ENCODE data around the gene MAP3K13.
"Not testable (repeated sequence)": the region's sequence is repeated elsewhere in the genome, so short reads cannot be mapped to it uniquely, and the experiment has no call there.

The MAP3K13 gene

GRCh38 chr3:185430375-185430774, 67.4 kb downstream of the MAP3K13 start:
- no peak overlapping the region for H3K9ac ChIP-seq (ENCODE audit: low read depth in 1 of 2, low read length in 2 of 2)
- H3K36me3 ChIP-seq (ENCODE audit: control insufficient read depth in 2 of 2, insufficient read depth in 2 of 2, low read length in 2 of 2), result peaks cover 9 to 11% of the 10 kb centered on the region in 2 donors
- H3K9me3 ChIP-seq (ENCODE audit: control insufficient read depth in 2 of 2, low read length in 2 of 2), result no peaks in the 10 kb centered on the region
- H3K27ac ChIP-seq (ENCODE audit: low read depth in 2 of 2, low read length in 2 of 2), result no peak overlapping the region
- no peaks in the 10 kb centered on the region for H3K27me3 ChIP-seq (ENCODE audit: control insufficient read depth in 2 of 2, insufficient read depth in 2 of 2, low read length in 2 of 2)
- H3K4me1 ChIP-seq (ENCODE audit: control insufficient read depth in 2 of 2, insufficient read depth in 2 of 2, low read length in 2 of 2), result no peaks in the 10 kb centered on the region
- H3K4me3 ChIP-seq (ENCODE audit: low read length in 2 of 2), result no peak overlapping the region

GRCh38 chr3:185439745-185440466, 77.0 kb downstream of the MAP3K13 start:
- H3K9me3 ChIP-seq (ENCODE audit: control insufficient read depth in 2 of 2, low read length in 2 of 2), result no peaks in the 10 kb centered on the region
- no peak overlapping the region for H3K4me3 ChIP-seq (ENCODE audit: low read length in 2 of 2)
- no peaks in the 10 kb centered on the region for H3K4me1 ChIP-seq (ENCODE audit: control insufficient read depth in 2 of 2, insufficient read depth in 2 of 2, low read length in 2 of 2)
- H3K27ac ChIP-seq (ENCODE audit: low read depth in 2 of 2, low read length in 2 of 2), result no peak overlapping the region
- no peaks in the 10 kb centered on the region for H3K27me3 ChIP-seq (ENCODE audit: control insufficient read depth in 2 of 2, insufficient read depth in 2 of 2, low read length in 2 of 2)
- H3K36me3 ChIP-seq (ENCODE audit: control insufficient read depth in 2 of 2, insufficient read depth in 2 of 2, low read length in 2 of 2), result peaks cover 4 to 8% of the 10 kb centered on the region in 2 donors
- H3K9ac ChIP-seq (ENCODE audit: low read depth in 1 of 2, low read length in 2 of 2), result no peak overlapping the region

GRCh38 chr3:185442031-185442430, 79.1 kb downstream of the MAP3K13 start:
- Histone ChIP-seq H3K4me1 (ENCODE audit: control insufficient read depth in 2 of 2, insufficient read depth in 2 of 2, low read length in 2 of 2) (no peaks in the 10 kb centered on the region), H3K9ac (ENCODE audit: low read depth in 1 of 2, low read length in 2 of 2) (no peak overlapping the region), H3K27me3 (ENCODE audit: control insufficient read depth in 2 of 2, insufficient read depth in 2 of 2, low read length in 2 of 2) (no peaks in the 10 kb centered on the region), H3K27ac (ENCODE audit: low read depth in 2 of 2, low read length in 2 of 2) (no peak overlapping the region), H3K9me3 (ENCODE audit: control insufficient read depth in 2 of 2, low read length in 2 of 2) (no peaks in the 10 kb centered on the region), H3K4me3 (ENCODE audit: low read length in 2 of 2) (no peak overlapping the region), H3K36me3 (ENCODE audit: control insufficient read depth in 2 of 2, insufficient read depth in 2 of 2, low read length in 2 of 2) (peaks cover 4 to 14% of the 10 kb centered on the region in 2 donors)

GRCh38 chr3:185444329-185444728, 81.4 kb downstream of the MAP3K13 start:
- no peak overlapping the region for H3K9ac ChIP-seq (ENCODE audit: low read depth in 1 of 2, low read length in 2 of 2)
- H3K27ac ChIP-seq (ENCODE audit: low read depth in 2 of 2, low read length in 2 of 2), result no peak overlapping the region
- H3K4me1 ChIP-seq (ENCODE audit: control insufficient read depth in 2 of 2, insufficient read depth in 2 of 2, low read length in 2 of 2), result no peaks in the 10 kb centered on the region
- no peaks in the 10 kb centered on the region for H3K27me3 ChIP-seq (ENCODE audit: control insufficient read depth in 2 of 2, insufficient read depth in 2 of 2, low read length in 2 of 2)
- no peaks in the 10 kb centered on the region for H3K9me3 ChIP-seq (ENCODE audit: control insufficient read depth in 2 of 2, low read length in 2 of 2)
- H3K36me3 ChIP-seq (ENCODE audit: control insufficient read depth in 2 of 2, insufficient read depth in 2 of 2, low read length in 2 of 2), result peaks cover 6% of the 10 kb centered on the region in 2 donors
- no peak overlapping the region for H3K4me3 ChIP-seq (ENCODE audit: low read length in 2 of 2)

GRCh38 chr3:185448107-185448506, 85.2 kb downstream of the MAP3K13 start:
- H3K27ac ChIP-seq (ENCODE audit: low read depth in 2 of 2, low read length in 2 of 2), result no peak overlapping the region

GRCh38 chr3:185451432-185451831, 88.5 kb downstream of the MAP3K13 start:
- H3K36me3 ChIP-seq (ENCODE audit: control insufficient read depth in 2 of 2, insufficient read depth in 2 of 2, low read length in 2 of 2), result peaks cover 13 to 22% of the 10 kb centered on the region in 2 donors
- not testable (repeated sequence) for H3K9ac ChIP-seq (ENCODE audit: low read depth in 1 of 2, low read length in 2 of 2); H3K4me1 ChIP-seq (ENCODE audit: control insufficient read depth in 2 of 2, insufficient read depth in 2 of 2, low read length in 2 of 2); H3K9me3 ChIP-seq (ENCODE audit: control insufficient read depth in 2 of 2, low read length in 2 of 2); H3K27me3 ChIP-seq (ENCODE audit: control insufficient read depth in 2 of 2, insufficient read depth in 2 of 2, low read length in 2 of 2); H3K4me3 ChIP-seq (ENCODE audit: low read length in 2 of 2); H3K27ac ChIP-seq (ENCODE audit: low read depth in 2 of 2, low read length in 2 of 2)

More at GRCh38 chr3:185448107-185448506, 85.2 kb downstream of the MAP3K13 start:
- Histone ChIP-seq H3K4me1 (ENCODE audit: control insufficient read depth in 2 of 2, insufficient read depth in 2 of 2, low read length in 2 of 2) (no peaks in the 10 kb centered on the region), H3K4me3 (ENCODE audit: low read length in 2 of 2) (no peak overlapping the region), H3K36me3 (ENCODE audit: control insufficient read depth in 2 of 2, insufficient read depth in 2 of 2, low read length in 2 of 2) (peaks cover 18 to 19% of the 10 kb centered on the region in 2 donors), H3K9ac (ENCODE audit: low read depth in 1 of 2, low read length in 2 of 2) (no peak overlapping the region), H3K9me3 (ENCODE audit: control insufficient read depth in 2 of 2, low read length in 2 of 2) (no peaks in the 10 kb centered on the region), H3K27me3 (ENCODE audit: control insufficient read depth in 2 of 2, insufficient read depth in 2 of 2, low read length in 2 of 2) (no peaks in the 10 kb centered on the region)

- Histone ChIP-seq H3K27me3 (ENCODE audit: control insufficient read depth in 2 of 2, insufficient read depth in 2 of 2, low read length in 2 of 2) (no peaks in the 10 kb centered on the region), H3K4me1 (ENCODE audit: control insufficient read depth in 2 of 2, insufficient read depth in 2 of 2, low read length in 2 of 2) (no peaks in the 10 kb centered on the region), H3K4me3 (ENCODE audit: low read length in 2 of 2) (no peak overlapping the region), H3K9me3 (ENCODE audit: control insufficient read depth in 2 of 2, low read length in 2 of 2) (no peaks in the 10 kb centered on the region), H3K9ac (ENCODE audit: low read depth in 1 of 2, low read length in 2 of 2) (no peak overlapping the region), H3K27ac (ENCODE audit: low read depth in 2 of 2, low read length in 2 of 2) (no peak overlapping the region), H3K36me3 (ENCODE audit: control insufficient read depth in 2 of 2, insufficient read depth in 2 of 2, low read length in 2 of 2) (peaks cover 12 to 16% of the 10 kb centered on the region in 2 donors)
Observed at GRCh38 chr3:185457376-185457775, 94.4 kb downstream of the MAP3K13 start.

- H3K4me1 ChIP-seq (ENCODE audit: control insufficient read depth in 2 of 2, insufficient read depth in 2 of 2, low read length in 2 of 2), result no peaks in the 10 kb centered on the region
- H3K36me3 ChIP-seq (ENCODE audit: control insufficient read depth in 2 of 2, insufficient read depth in 2 of 2, low read length in 2 of 2), result peaks cover 16 to 18% of the 10 kb centered on the region in 2 donors
- no peak overlapping the region for H3K4me3 ChIP-seq (ENCODE audit: low read length in 2 of 2)
- no peaks in the 10 kb centered on the region for H3K27me3 ChIP-seq (ENCODE audit: control insufficient read depth in 2 of 2, insufficient read depth in 2 of 2, low read length in 2 of 2)
- H3K9me3 ChIP-seq (ENCODE audit: control insufficient read depth in 2 of 2, low read length in 2 of 2), result no peaks in the 10 kb centered on the region
- H3K9ac ChIP-seq (ENCODE audit: low read depth in 1 of 2, low read length in 2 of 2), result no peak overlapping the region
- H3K27ac ChIP-seq (ENCODE audit: low read depth in 2 of 2, low read length in 2 of 2), result no peak overlapping the region
Observed at GRCh38 chr3:185460309-185460708, 97.4 kb downstream of the MAP3K13 start.

GRCh38 chr3:185460719-185461350, 97.9 kb downstream of the MAP3K13 start:
- H3K36me3 ChIP-seq (ENCODE audit: control insufficient read depth in 2 of 2, insufficient read depth in 2 of 2, low read length in 2 of 2), result peaks cover 19 to 23% of the 10 kb centered on the region in 2 donors
- H3K4me1 ChIP-seq (ENCODE audit: control insufficient read depth in 2 of 2, insufficient read depth in 2 of 2, low read length in 2 of 2), result no peaks in the 10 kb centered on the region
- no peak overlapping the region for H3K27ac ChIP-seq (ENCODE audit: low read depth in 2 of 2, low read length in 2 of 2)
- no peak overlapping the region for H3K4me3 ChIP-seq (ENCODE audit: low read length in 2 of 2)
- H3K9me3 ChIP-seq (ENCODE audit: control insufficient read depth in 2 of 2, low read length in 2 of 2), result no peaks in the 10 kb centered on the region
- no peaks in the 10 kb centered on the region for H3K27me3 ChIP-seq (ENCODE audit: control insufficient read depth in 2 of 2, insufficient read depth in 2 of 2, low read length in 2 of 2)
- no peak overlapping the region for H3K9ac ChIP-seq (ENCODE audit: low read depth in 1 of 2, low read length in 2 of 2)

GRCh38 chr3:185465471-185465870, 102.5 kb downstream of the MAP3K13 start:
- H3K9ac ChIP-seq (ENCODE audit: low read depth in 1 of 2, low read length in 2 of 2), result no peak overlapping the region
- H3K9me3 ChIP-seq (ENCODE audit: control insufficient read depth in 2 of 2, low read length in 2 of 2), result no peaks in the 10 kb centered on the region
- H3K27ac ChIP-seq (ENCODE audit: low read depth in 2 of 2, low read length in 2 of 2), result no peak overlapping the region
- peaks cover 35 to 45% of the 10 kb centered on the region in 2 donors for H3K36me3 ChIP-seq (ENCODE audit: control insufficient read depth in 2 of 2, insufficient read depth in 2 of 2, low read length in 2 of 2)
- H3K4me3 ChIP-seq (ENCODE audit: low read length in 2 of 2), result no peak overlapping the region
- no peaks in the 10 kb centered on the region for H3K4me1 ChIP-seq (ENCODE audit: control insufficient read depth in 2 of 2, insufficient read depth in 2 of 2, low read length in 2 of 2)
- no peaks in the 10 kb centered on the region for H3K27me3 ChIP-seq (ENCODE audit: control insufficient read depth in 2 of 2, insufficient read depth in 2 of 2, low read length in 2 of 2)

All from mucosa of rectum (tissue), 2 donors.